Endothelial cell of umbilical vein (primary cell): ENCODE measurements around the gene ITM2B. TPM values are rescaled to one million over a fixed set of nuclear protein-coding genes. Genes with fewer than 3 reads are reported as not detected.
"Not testable (repeated sequence)": the region's sequence is repeated elsewhere in the genome, so short reads cannot be mapped to it uniquely, and the experiment has no call there.

Experiments
- BruUV-seq: library from RNA; stranded (reverse); fragments of 400-500 nt; replicated peaks from 2 replicates; lab custom pipeline; 2021; lab: Mats Ljungman, UMichigan
- CTCF ChIA-PET: fragments of 300-600, 350-600 bp; sonication (Branson Sonifier 250); formaldehyde crosslinking; loops from one replicate; lab custom pipeline; 2021; ENCODE audit warnings: antibody characterized with exemption, inconsistent platforms; lab: Charles Lee
- POLR2A ChIA-PET: fragments of 300-600, 350-600 bp; sonication (Branson Sonifier 250); formaldehyde crosslinking; loops from one replicate; lab custom pipeline; 2021; ENCODE audit warnings: antibody characterized with exemption, inconsistent platforms; lab: Charles Lee
- DNase-seq: peaks from one replicate; pipeline ENCODE4 v3.0.0-alpha.2; 2011; ENCODE audit warnings: low read depth, low spot score
- FAIRE-seq: peaks from 2 replicates; lab custom pipeline; 2011; peaks lifted over from hg19 to GRCh38; lab: Jason Lieb, UNC
- H2AFZ ChIP-seq: 2 replicates; pipeline ENCODE4 v1.6.0; 2012; ENCODE audit warnings: low read depth, low read length, control low read depth, inconsistent platforms
- H3K27ac ChIP-seq: 2 replicates; pipeline ENCODE4 v1.5.1; 2011; ENCODE audit warnings: low read depth, mild to moderate bottlenecking, control low read depth, low read length, moderate library complexity; ENCODE audit not compliant: insufficient read depth
- H3K27me3 ChIP-seq, 2 experiments: 2 replicates each; pipeline versions ENCODE4 v1.6.0 to v1.6.1; 2011; ENCODE audit warnings: low read length in 2 of 2, mixed read lengths in 1 of 2; ENCODE audit not compliant: control insufficient read depth in 2 of 2, insufficient read depth in 2 of 2
- H3K36me3 ChIP-seq, 2 experiments: 2 replicates in 1 of 2; 3 replicates in 1 of 2; pipeline ENCODE4 v1.5.1; 2011; ENCODE audit warnings: low read length in 2 of 2, mild to moderate bottlenecking in 1 of 2, moderate library complexity in 1 of 2; ENCODE audit not compliant: control insufficient read depth in 2 of 2, insufficient read depth in 2 of 2; ENCODE audit errors: extremely low read depth in 1 of 2
- H3K4me1 ChIP-seq: 3 replicates; pipeline ENCODE4 v1.5.1; 2011; ENCODE audit warnings: mild to moderate bottlenecking, low read length; ENCODE audit not compliant: control insufficient read depth, insufficient read depth; ENCODE audit errors: extremely low read depth
- H3K4me2 ChIP-seq: 2 replicates; pipeline ENCODE4 v1.6.1; 2011; ENCODE audit warnings: low read length, control low read depth, mixed read lengths; ENCODE audit not compliant: insufficient read depth
- H3K4me3 ChIP-seq, 3 experiments: fragments of 200-600 bp in 1 of 3; sonication (generic), shearing (Covaris generic) in 1 of 3; replicated peaks in 1 of 3; 2 replicates each; pipeline ENCODE4 v1.5.1; 2011 to 2016; ENCODE audit warnings: control low read depth in 3 of 3, low read length in 3 of 3, mild to moderate bottlenecking in 2 of 3, inconsistent platforms in 1 of 3, low read depth in 1 of 3, moderate library complexity in 1 of 3; ENCODE audit not compliant: insufficient read depth in 1 of 3
- H3K79me2 ChIP-seq: 2 replicates; pipeline ENCODE4 v1.6.0; 2012; ENCODE audit warnings: low read length, inconsistent platforms; ENCODE audit not compliant: control insufficient read depth, insufficient read depth
- H3K9ac ChIP-seq: replicated peaks from 2 replicates; pipeline ENCODE3; 2011; ENCODE audit warnings: low read length, control low read depth; ENCODE audit not compliant: insufficient read depth; ENCODE audit errors: extremely low read depth
- H3K9me1 ChIP-seq: replicated peaks from 3 replicates; pipeline ENCODE4 v1.6.0; 2011; ENCODE audit warnings: mild to moderate bottlenecking, low read length; ENCODE audit not compliant: control insufficient read depth, insufficient read depth; ENCODE audit errors: extremely low read depth
- H3K9me3 ChIP-seq: replicated peaks from 2 replicates; pipeline ENCODE4 v1.5.1; 2012; ENCODE audit warnings: low read length, inconsistent platforms; ENCODE audit not compliant: control insufficient read depth, insufficient read depth
- H4K20me1 ChIP-seq: replicated peaks from 2 replicates; pipeline ENCODE3; 2011; ENCODE audit warnings: mild to moderate bottlenecking, low read length; ENCODE audit not compliant: control insufficient read depth, insufficient read depth; ENCODE audit errors: extremely low read depth
- CTCF ChIP-seq, 2 donors: IDR thresholded peaks; 1 replicate in 1 of 2; 2 replicates in 1 of 2; pipeline ENCODE4 v1.5.1; 2011; ENCODE audit warnings: low read length in 2 of 2, mild to moderate bottlenecking in 2 of 2, moderate library complexity in 2 of 2, control low read depth in 1 of 2, inconsistent platforms in 1 of 2, low read depth in 1 of 2; ENCODE audit not compliant: insufficient read depth in 1 of 2; ENCODE audit errors: extremely low read depth in 1 of 2
- EZH2 ChIP-seq: IDR thresholded peaks from 2 replicates; pipeline ENCODE4 v1.6.1; 2012; ENCODE audit warnings: borderline replicate concordance, low read depth, mild to moderate bottlenecking, moderate library complexity, low read length, inconsistent platforms; ENCODE audit not compliant: severe bottlenecking
- JUN ChIP-seq: IDR thresholded peaks from 2 replicates; pipeline ENCODE4 v1.6.1; 2011; ENCODE audit warnings: borderline replicate concordance, low read depth; ENCODE audit not compliant: insufficient read length, insufficient read depth
- MYC ChIP-seq: IDR thresholded peaks from one replicate; pipeline ENCODE4 v1.6.1; 2011; ENCODE audit warnings: mild to moderate bottlenecking, low read depth, low read length
- POLR2AphosphoS5 ChIP-seq: IDR thresholded peaks from 2 replicates; pipeline ENCODE4 v1.6.1; 2012; ENCODE audit warnings: low read depth, mild to moderate bottlenecking, control low read depth, low read length, moderate library complexity; ENCODE audit not compliant: insufficient read depth
- dilution Hi-C: fragments of 300-500 bp; cut with MboI; formaldehyde crosslinking; loops from one replicate; pipeline ENCODE4 v1.15.0; 2019; ENCODE audit warnings: low sequenced_read_pairs; ENCODE audit not compliant: extremely low pct_ligation_motif_present
- intact Hi-C: fragments of 100-400 bp; cut with micrococcal nuclease; formaldehyde crosslinking; loops from one replicate; pipeline ENCODE4 v1.10.0; 2022
- polyA plus RNA-seq, 4 experiments: library from polyadenylated mRNA; depleted of rRNA in 3 of 4; stranded (reverse) in 3 of 4; unstranded in 1 of 4; fragments of >200 nt; gene quantifications; 2 replicates each; pipeline versions ENCODE4 v1.2.1 to v1.2.3, GENCODE V29; 2011 to 2012; ENCODE audit warnings: missing spikeins in 1 of 4
- total RNA-seq: library from RNA; stranded (reverse); gene quantifications from 2 replicates; pipeline ENCODE4 v1.2.3, GENCODE V29; 2021

ITM2B gene
- total and polyA plus RNA-seq, 2 donors (not counting 3 experiments of a cell fraction or from before 2014, with no cell fraction given): 150 to 271 TPM

GRCh38 chr13:48214519-48215121 is 18.4 kb upstream of the ITM2B start:
- no peaks in the 10 kb centered on the region for H3K9me3 ChIP-seq
- no peaks in the 10 kb centered on the region for H4K20me1 ChIP-seq
- ChIA-PET CTCF (no interaction called here), POLR2A (no interaction called here)
- TF ChIP-seq EZH2 (no peak), POLR2AphosphoS5 (no peak), CTCF (IDR thresholded peaks at IDR 0.05; ENCODE audit: extremely low read depth in 1 of 2, insufficient read depth in 1 of 2, low read depth in 1 of 2, low read length in 2 of 2) (no peak), MYC (no peak), JUN (no peak)
- H3K36me3 ChIP-seq: no peaks in the 10 kb centered on the region
- no peak overlapping the region for H3K4me2 ChIP-seq
- intact Hi-C loops: no loop called here
- H3K27me3 ChIP-seq: no peaks in the 10 kb centered on the region
- no TSS peak for BruUV-seq
- H3K79me2 ChIP-seq: no peaks in the 10 kb centered on the region
- no peak overlapping the region for H3K9ac ChIP-seq
- H3K9me1 ChIP-seq: no peaks in the 10 kb centered on the region
- no peak overlapping the region for H2AFZ ChIP-seq
- FAIRE-seq (peak; percentile 37), DNase-seq (no peak)
- no peak overlapping the region for H3K4me3 ChIP-seq
- dilution Hi-C loops: no loop called here
- no peak overlapping the region for H3K27ac ChIP-seq
- H3K4me1 ChIP-seq: no peaks in the 10 kb centered on the region

- H3K4me1 ChIP-seq, CTCF ChIA-PET, dilution Hi-C loops, H3K4me3 ChIP-seq, H4K20me1 ChIP-seq, BruUV-seq, H3K9me1 ChIP-seq, POLR2A ChIA-PET, H3K36me3 ChIP-seq, FAIRE-seq, H2AFZ ChIP-seq, H3K4me2 ChIP-seq, H3K27ac ChIP-seq, H3K27me3 ChIP-seq, H3K9me3 ChIP-seq, DNase-seq, H3K79me2 ChIP-seq, intact Hi-C loops, H3K9ac ChIP-seq: not testable (repeated sequence)
Measured at GRCh38 chr13:48215511-48216203, 17.3 kb upstream of the ITM2B start.
